Stimulated activated CD4-positive, alpha-beta T cell treated with anti-CD3 and anti-CD28 coated beads, Interleukin-15, amount 100 ng/mL, for 1 hour (primary cell): ENCODE results near the gene NXNL1.
A peak's percentile ranks its signal among the peaks of the same experiment; 100 is the strongest.

Experiments used
- DNase-seq, 2 donors: peaks; one replicate each; pipeline ENCODE4 v3.0.0-alpha.2; 2020; ENCODE audit warnings: low read depth in 1 of 2, low spot score in 1 of 2

Gene NXNL1

DNA sequence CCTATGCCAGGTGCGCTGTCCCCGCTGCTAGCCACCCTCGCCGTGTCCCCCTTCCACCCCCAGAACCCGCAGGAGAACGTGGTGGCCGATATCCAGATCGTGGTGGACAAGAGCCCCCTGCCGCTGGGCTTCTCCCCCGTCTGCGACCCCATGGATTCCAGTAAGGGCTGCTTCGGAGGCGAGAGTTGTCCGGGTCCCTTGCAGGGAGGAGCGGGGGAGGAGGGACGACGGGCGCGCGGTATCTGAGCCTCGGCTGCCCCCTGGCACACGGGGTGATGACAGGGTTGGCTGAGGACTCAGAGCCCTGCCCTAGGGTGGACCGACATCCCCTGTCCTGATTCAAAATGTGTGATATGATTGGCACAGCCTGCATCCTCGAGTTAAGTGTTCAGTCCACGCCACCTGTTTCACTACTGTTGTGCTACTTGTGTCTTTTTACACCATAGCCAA, 40.2 kb downstream of the NXNL1 start:
- peak in 1 of 2 donors; percentile 18 for DNase-seq

DNA sequence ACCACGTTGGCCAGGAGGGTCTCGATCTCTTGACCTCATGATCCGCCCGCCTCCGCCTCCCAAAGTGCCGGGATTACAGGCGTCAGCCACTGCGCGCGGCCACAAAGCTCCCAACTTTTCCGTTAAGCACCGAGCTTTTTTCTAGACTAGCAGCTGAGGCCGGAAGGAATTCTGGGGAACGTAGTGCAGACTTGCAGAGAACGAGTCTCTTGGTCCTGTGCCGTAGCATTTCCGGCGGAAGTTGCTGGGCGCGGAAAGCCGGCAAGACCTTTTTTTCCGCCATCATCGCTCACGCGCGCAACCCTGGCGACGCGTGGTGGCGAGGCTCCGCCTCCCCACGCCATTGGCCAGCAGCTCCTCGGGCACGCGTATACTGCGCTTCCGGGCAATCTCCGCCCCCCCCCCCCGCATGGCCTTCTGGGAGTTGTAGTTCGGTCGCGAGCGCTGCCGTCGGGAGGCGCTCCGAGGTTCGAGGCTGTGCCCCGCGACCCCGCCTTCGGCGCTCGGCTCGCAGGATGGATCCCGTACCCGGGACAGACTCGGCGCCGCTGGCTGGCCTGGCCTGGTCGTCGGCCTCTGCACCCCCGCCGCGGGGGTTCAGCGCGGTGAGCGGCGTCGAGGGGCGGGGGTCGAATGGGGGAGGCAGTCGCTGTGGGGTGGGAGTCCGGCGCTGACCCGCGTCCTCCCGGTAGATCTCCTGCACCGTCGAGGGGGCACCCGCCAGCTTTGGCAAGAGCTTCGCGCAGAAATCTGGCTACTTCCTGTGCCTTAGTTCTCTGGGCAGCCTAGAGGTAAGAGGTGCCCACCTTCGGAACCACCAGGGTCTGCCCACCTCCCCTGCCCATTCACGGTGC, 40.9 kb downstream of the NXNL1 start, which contains the start of gene MVB12A:
Gene MVB12A (plus strand): TSS at position 427 of the 854 bp plus-strand sequence. CDS start 89 bp downstream, at position 516.
- DNase-seq, result peak; percentile 93

DNA sequence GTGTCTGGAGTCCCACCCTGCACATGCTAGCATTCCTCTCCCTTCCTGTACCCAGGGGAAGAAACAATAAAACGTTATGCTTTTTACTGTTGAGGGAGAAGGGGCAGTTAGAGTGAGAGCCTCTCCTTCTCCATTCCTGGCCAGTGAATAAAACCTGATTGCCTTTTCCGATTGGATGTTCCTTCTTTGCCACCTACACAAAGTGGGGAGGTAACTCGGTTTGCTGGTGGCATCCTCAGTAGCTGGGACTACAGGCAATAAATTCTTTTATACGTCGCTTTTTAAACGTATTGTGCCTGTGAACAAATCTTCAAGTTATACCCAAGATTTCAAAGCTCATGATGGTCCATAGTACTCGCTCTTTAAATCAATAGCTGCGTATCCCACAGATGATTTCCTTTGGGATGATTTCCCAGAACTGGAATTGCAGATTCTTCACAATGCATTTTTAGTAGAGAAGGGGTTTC, 41.5 kb downstream of the NXNL1 start:
- no peak for DNase-seq

DNA sequence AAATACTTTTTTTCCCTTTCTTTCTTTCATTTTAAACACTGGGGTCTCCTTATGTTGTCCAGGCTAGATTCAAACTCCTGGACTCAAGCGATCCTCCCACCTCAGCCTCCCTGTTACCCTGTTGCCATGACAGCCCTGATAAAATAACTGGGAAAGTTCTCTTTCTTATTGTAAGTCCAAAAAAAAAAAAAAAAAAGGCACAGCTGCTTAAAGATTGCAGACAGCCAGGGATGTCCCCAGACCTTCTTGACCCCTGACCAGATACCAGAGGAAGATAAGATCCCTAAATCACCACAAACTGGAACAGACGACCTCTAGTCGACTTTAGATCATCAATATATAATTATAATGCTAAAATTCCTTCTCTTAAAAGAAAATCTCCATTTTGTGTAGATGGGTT, 42.0 kb downstream of the NXNL1 start:
- no peak for DNase-seq

DNA sequence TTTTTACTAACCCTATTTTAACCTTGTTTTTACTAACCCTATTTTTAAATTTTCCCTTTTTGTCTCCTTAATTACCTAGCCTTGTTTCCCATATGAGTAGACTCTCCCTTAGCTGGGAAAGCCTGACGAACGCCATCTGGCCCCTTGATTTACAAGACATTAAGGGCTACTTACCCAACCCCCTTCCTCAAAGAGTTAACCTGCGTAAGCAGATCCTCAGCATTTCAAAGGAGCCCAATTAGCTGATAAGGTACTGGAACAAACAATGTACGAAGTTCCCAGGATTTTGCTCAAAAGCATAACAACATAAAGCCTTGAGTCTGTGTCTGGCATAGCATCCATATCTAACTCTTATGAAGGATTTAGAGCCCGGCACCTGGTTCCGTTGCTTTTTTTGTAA, 45.6 kb downstream of the NXNL1 start:
- DNase-seq, result no peak

DNA sequence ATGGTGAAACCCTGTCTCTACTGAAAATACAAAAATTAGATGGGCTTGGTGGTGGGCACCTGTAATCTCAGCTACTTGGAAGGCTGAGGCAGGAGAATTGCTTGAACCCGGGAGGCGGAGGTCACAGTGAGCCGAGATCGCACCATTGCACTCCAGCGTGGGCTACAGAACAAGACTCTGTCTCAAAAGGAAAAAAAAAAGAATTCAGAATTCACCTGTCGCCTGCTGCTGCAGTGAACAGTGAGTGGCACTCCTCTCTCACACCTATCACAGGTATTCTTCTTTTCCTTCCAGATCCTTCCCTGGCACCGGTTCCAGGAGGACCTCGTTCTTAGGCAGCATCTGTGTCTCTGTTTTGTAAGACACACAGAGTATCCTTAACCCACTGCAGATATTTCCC, 46.6 kb downstream of the NXNL1 start:
- no peak for DNase-seq

DNA sequence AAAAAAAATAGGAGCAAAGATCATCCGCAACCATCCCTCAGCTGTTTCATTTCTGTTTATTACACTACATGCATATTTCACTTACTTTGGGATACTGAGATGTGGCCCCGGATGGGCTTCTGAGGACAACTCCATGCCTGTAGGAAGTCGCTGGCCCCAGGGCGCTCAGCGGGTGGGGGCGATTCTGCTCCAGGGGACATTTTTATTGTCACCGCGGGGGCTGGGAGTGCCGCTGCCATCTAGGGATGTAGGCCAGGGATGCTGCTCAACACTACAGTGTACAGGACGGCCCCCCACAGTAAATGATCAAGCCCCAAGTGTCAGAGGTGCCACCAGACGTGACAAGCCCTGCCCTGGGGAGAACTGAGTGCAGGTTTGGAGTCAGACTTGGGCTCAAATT, 48.9 kb downstream of the NXNL1 start:
- DNase-seq, result no peak

DNA sequence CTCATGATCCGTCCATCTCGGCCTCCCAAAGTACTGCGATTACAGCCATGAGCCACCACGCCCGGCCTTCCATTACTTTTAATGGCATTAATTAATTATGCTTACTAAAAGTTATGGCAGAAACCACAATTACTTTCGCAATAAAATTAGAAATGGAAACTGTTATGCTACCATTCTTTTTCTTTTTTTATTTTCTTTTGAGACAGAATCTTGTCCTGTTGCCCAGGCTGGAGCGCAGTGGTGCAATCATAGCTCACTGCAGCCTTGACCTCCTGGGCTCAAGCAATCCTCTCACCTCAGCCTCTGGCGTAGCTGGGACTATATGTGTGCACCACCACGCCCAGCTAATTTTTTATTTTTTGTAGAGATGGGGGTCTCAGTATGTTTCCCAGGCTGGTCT, 50.7 kb downstream of the NXNL1 start:
- DNase-seq, result no peak

DNA sequence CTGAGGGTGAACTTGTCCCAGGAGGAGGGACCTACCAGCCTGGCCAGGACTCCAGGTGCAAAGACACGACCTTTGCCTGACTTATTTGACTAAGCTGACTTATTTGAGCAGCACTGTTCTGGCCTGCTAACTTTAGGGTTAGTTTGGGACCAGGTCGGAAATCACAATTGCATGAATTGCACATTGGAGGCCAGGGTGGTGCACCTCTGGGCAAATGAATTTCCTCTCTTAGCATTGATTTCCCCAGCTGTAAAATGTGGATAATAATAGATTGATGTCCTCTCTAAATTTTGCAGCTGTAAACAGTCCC, 53.9 kb downstream of the NXNL1 start:
- DNase-seq, result no peak

DNA sequence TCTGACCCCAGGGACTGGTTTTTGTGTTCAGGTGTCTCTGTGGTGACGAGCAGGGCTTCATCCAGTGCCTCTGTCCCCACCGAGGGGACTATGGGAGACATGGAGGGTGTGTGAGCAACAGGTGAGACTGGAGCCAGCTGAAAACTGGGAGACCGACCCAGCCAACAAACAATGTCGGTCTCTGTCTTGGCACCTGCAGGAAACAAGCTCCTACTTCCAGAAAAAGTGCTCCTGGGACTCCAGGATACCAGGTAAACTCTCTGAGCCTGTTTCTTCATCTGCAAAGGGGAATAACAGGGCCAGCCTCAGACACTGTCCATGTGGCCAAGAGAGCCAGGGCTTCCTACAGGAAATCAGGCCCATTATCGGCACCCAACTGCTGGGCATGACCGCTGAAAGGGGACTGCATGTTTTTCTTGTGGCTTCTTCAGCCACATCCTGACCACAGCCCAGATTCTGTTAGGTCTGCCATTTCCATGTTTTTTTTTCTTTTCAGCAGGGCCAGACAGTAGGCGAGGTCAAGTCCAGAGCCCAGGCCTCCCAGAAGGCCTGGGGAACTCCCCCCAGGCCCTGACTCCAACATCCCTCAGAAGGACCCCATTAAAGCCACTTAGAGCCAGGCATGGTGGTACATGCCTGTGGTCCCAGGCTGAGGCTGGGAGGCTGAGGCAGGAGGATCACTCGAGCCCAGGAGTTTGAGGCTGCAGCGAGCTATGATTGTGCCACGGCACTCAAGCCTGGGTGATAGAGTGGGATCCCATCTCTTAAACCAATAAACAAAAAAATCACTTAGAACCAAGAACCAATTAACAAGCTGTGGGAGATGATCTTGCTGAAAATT, 54.5 kb downstream of the NXNL1 start:
- no peak for DNase-seq
